DOHH2 (cell line): Measurements from ENCODE around the gene FBN1.

Experiments
- H3F3A ChIP-seq: fragments of 200-600 bp; sonication (generic), shearing (Covaris generic); 2 replicates; pipeline ENCODE4 v1.6.0; 2016; ENCODE audit warnings: antibody characterized with exemption, mild to moderate bottlenecking; ENCODE audit not compliant: control insufficient read depth, insufficient read depth
- H3K27ac ChIP-seq: fragments of 200-600 bp; sonication (generic); 2 replicates; pipeline ENCODE4 v1.5.1; 2014; ENCODE audit warnings: low read depth, mild to moderate bottlenecking, low read length, moderate library complexity
- H3K27me3 ChIP-seq: fragments of 200-600 bp; sonication (generic); 2 replicates; pipeline ENCODE4 v1.6.1; 2014; ENCODE audit warnings: mild to moderate bottlenecking, low read length, mixed read lengths; ENCODE audit not compliant: control insufficient read depth
- H3K36me3 ChIP-seq: fragments of 200-600 bp; sonication (generic); 2 replicates; pipeline ENCODE4 v1.6.1; 2014; ENCODE audit warnings: mild to moderate bottlenecking, low read length, moderate library complexity, mixed read lengths; ENCODE audit not compliant: control insufficient read depth
- H3K4me1 ChIP-seq: fragments of 200-600 bp; sonication (generic); 2 replicates; pipeline ENCODE4 v1.6.1; 2014; ENCODE audit warnings: mild to moderate bottlenecking, low read length, mixed read lengths; ENCODE audit not compliant: control insufficient read depth
- H3K4me2 ChIP-seq: fragments of 200-600 bp; sonication (generic); 2 replicates; pipeline ENCODE4 v1.6.0; 2014; ENCODE audit warnings: mild to moderate bottlenecking, low read length, moderate library complexity
- H3K4me3 ChIP-seq: fragments of 200-600 bp; sonication (generic); 2 replicates; pipeline ENCODE4 v1.5.1; 2014; ENCODE audit warnings: mild to moderate bottlenecking, low read length, mixed read lengths
- H3K79me2 ChIP-seq: fragments of 200-600 bp; sonication (generic); 2 replicates; pipeline ENCODE4 v1.6.1; 2014; ENCODE audit warnings: mild to moderate bottlenecking, low read length, mixed read lengths; ENCODE audit not compliant: control insufficient read depth
- H3K9me2 ChIP-seq: fragments of 200-600 bp; sonication (generic); replicated peaks from 2 replicates; pipeline ENCODE4 v1.6.1; 2014; ENCODE audit warnings: mild to moderate bottlenecking, low read length, mixed read lengths; ENCODE audit not compliant: control insufficient read depth
- H3K9me3 ChIP-seq: fragments of 200-600 bp; sonication (generic); 2 replicates; pipeline ENCODE4 v1.6.1; 2014; ENCODE audit warnings: antibody characterized with exemption, low read length, mixed read lengths; ENCODE audit not compliant: control insufficient read depth, insufficient read depth
- H4K20me1 ChIP-seq: fragments of 200-600 bp; sonication (generic); 2 replicates; pipeline ENCODE4 v1.6.0; 2014; ENCODE audit warnings: low read depth, mild to moderate bottlenecking, antibody characterized with exemption, low read length, moderate library complexity; ENCODE audit not compliant: control insufficient read depth, insufficient read depth
- EZH2phosphoT487 ChIP-seq: fragments of 200-600 bp; sonication (generic); IDR thresholded peaks from 2 replicates; pipeline ENCODE4 v1.6.1; 2017; ENCODE audit warnings: borderline replicate concordance, mild to moderate bottlenecking, antibody characterized with exemption, low read length, moderate library complexity, mixed read lengths
- TF ChIP-seq, protein P1 (sequence below): fragments of 200-600 bp; sonication (generic); IDR thresholded peaks from one replicate; pipeline ENCODE4 v1.5.1; 2014; ENCODE audit warnings: antibody characterized with exemption, mild to moderate bottlenecking, low read depth, low read length; ENCODE audit not compliant: poor library complexity, severe bottlenecking

Gene FBN1

DNA sequence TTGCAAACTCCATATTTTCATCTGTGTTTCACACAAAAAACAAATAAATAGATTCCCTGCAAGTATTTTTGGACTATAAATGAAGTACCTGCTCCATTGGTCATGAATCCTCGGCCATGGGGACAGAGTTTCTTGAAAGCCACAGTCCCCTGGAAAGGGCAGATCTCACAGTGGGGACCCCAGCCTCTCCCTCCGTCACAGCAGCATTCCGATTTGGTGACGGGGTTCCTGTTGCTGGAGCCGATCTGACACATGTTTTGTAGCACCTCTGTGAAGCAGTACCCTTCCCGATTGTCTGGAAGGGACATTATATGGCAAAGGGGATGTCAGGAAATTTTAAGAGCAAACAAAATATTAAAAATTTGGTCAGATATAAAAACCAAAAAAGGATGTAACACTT is 218.0 kb downstream of the FBN1 start:
- Histone ChIP-seq H3K9me3 (no peaks in the 10 kb centered on the region), H3K9me2 (no peaks in the 10 kb centered on the region), H3K4me2 (no peak overlapping the region), H3K27ac (no peak overlapping the region), H3K79me2 (no peaks in the 10 kb centered on the region), H3K4me3 (no peak overlapping the region), H4K20me1 (no peaks in the 10 kb centered on the region), H3K36me3 (no peaks in the 10 kb centered on the region), H3K4me1 (no peaks in the 10 kb centered on the region), H3F3A (no peaks in the 10 kb centered on the region), H3K27me3 (no peaks in the 10 kb centered on the region)
- TF ChIP-seq, protein P1, sequence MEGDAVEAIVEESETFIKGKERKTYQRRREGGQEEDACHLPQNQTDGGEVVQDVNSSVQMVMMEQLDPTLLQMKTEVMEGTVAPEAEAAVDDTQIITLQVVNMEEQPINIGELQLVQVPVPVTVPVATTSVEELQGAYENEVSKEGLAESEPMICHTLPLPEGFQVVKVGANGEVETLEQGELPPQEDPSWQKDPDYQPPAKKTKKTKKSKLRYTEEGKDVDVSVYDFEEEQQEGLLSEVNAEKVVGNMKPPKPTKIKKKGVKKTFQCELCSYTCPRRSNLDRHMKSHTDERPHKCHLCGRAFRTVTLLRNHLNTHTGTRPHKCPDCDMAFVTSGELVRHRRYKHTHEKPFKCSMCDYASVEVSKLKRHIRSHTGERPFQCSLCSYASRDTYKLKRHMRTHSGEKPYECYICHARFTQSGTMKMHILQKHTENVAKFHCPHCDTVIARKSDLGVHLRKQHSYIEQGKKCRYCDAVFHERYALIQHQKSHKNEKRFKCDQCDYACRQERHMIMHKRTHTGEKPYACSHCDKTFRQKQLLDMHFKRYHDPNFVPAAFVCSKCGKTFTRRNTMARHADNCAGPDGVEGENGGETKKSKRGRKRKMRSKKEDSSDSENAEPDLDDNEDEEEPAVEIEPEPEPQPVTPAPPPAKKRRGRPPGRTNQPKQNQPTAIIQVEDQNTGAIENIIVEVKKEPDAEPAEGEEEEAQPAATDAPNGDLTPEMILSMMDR = no peak
- no peak for TF ChIP-seq EZH2phosphoT487

DNA sequence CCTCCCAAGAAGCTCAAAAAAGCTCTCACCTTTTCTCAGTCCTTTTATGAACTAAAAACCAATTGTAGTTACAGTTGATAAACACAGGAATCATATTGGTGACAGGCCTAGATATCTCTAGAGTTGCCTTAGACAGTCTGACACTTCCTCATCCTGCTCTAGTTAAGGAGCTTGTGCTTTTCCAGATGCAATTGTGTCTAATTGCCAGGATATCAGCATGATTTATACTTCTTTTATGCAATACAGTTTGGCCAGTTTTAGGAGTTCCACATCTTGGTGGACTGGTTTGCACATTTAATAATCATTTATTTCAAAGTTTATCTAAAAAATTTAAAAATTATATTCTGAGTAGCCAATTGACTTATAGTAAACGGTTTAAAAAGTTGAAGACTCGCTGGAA is 218.6 kb downstream of the FBN1 start:
- TF ChIP-seq, protein P1 = no peak
- no peak for TF ChIP-seq EZH2phosphoT487
- Histone ChIP-seq H3K4me3 (no peak overlapping the region), H3K9me3 (no peaks in the 10 kb centered on the region), H3F3A (no peaks in the 10 kb centered on the region), H3K36me3 (no peaks in the 10 kb centered on the region), H3K79me2 (no peaks in the 10 kb centered on the region), H3K9me2 (no peaks in the 10 kb centered on the region), H4K20me1 (no peaks in the 10 kb centered on the region), H3K4me1 (no peaks in the 10 kb centered on the region), H3K27ac (no peak overlapping the region), H3K4me2 (no peak overlapping the region), H3K27me3 (no peaks in the 10 kb centered on the region)

DNA sequence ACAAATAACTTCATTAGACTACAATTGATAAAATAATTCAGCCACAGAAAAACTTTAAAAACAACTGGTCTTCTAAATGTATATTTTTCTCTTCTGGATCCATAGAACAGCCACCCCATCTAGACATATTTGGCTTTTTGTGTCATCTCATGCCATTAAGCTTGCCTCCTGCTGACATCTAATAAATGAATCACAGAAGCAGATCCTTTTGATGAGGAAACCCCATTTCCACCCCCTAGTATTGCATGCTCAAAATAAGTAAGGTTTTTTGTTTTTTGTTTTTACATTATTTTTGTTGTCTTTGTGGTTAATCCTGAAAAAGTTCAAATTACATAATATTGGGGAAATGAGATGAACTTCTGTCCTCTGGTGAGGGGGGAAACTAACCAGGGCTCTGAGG is 219.5 kb downstream of the FBN1 start:
- H3K4me3 ChIP-seq = no peak overlapping the region
- no peaks in the 10 kb centered on the region for H3K36me3 ChIP-seq
- no peaks in the 10 kb centered on the region for H3F3A ChIP-seq
- TF ChIP-seq EZH2phosphoT487 = no peak
- TF ChIP-seq, protein P1 = no peak
- H3K4me1 ChIP-seq = no peaks in the 10 kb centered on the region
- H4K20me1 ChIP-seq = no peaks in the 10 kb centered on the region
- H3K27ac ChIP-seq = no peak overlapping the region
- no peaks in the 10 kb centered on the region for H3K79me2 ChIP-seq
- H3K27me3 ChIP-seq = no peaks in the 10 kb centered on the region; the same call in 1 of the 2 replicates
- no peaks in the 10 kb centered on the region for H3K9me3 ChIP-seq
- no peaks in the 10 kb centered on the region for H3K9me2 ChIP-seq
- H3K4me2 ChIP-seq = no peak overlapping the region

DNA sequence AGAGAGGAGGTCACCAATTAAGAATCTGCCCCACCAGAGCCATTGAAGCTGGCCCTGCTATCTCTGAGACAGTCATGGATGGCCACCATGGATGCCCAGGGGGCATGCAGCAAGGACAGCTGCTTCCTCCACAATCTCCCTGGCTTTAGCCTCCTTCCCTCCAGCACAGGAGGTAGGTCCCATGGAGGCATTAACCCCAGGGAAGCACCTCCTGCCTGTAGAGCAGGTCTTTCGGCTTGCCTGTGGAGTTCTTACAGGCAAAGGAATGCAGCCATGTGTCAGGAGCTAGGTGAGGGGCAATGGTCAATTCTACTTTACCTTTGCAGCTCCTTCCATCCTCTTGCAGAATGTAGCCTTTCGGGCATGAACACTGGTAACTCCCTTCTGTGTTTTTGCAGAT is 220.5 kb downstream of the FBN1 start:
- no peak for TF ChIP-seq EZH2phosphoT487
- TF ChIP-seq, protein P1 = no peak
- no peaks in the 10 kb centered on the region for H3K4me1 ChIP-seq
- H3K4me3 ChIP-seq = no peak overlapping the region
- no peaks in the 10 kb centered on the region for H3K79me2 ChIP-seq
- H3K4me2 ChIP-seq = no peak overlapping the region
- no peaks in the 10 kb centered on the region for H4K20me1 ChIP-seq
- H3K36me3 ChIP-seq = no peaks in the 10 kb centered on the region
- H3K27me3 ChIP-seq = no peaks in the 10 kb centered on the region; the same call in 1 of the 2 replicates
- no peaks in the 10 kb centered on the region for H3K9me2 ChIP-seq
- no peak overlapping the region for H3K27ac ChIP-seq
- H3F3A ChIP-seq = no peaks in the 10 kb centered on the region
- H3K9me3 ChIP-seq = no peaks in the 10 kb centered on the region
